Activated naive CD8-positive, alpha-beta T cell treated with anti-CD3 and anti-CD28 coated beads, Interleukin-2, amount 50 U/mL, for 16 hours (primary cell): ENCODE results near the gene NT5C.
"Not testable (repeated sequence)": the region's sequence is repeated elsewhere in the genome, so short reads cannot be mapped to it uniquely, and the experiment has no call there.

Source experiments
- DNase-seq: peaks from one replicate; pipeline ENCODE4 v3.0.0-alpha.2; 2020; ENCODE audit warnings: low read depth, low spot score

NT5C gene

GRCh38 chr17:75144816-75145512 is 13.4 kb upstream of the NT5C start:
- DNase-seq, result no peak

- DNase-seq, result no peak
These were observed 10.9 kb upstream of the NT5C start for GRCh38 chr17:75142236-75142971.

- DNase-seq, result no peak
These were observed 7.0 kb upstream of the NT5C start for GRCh38 chr17:75138519-75138918.

DNA sequence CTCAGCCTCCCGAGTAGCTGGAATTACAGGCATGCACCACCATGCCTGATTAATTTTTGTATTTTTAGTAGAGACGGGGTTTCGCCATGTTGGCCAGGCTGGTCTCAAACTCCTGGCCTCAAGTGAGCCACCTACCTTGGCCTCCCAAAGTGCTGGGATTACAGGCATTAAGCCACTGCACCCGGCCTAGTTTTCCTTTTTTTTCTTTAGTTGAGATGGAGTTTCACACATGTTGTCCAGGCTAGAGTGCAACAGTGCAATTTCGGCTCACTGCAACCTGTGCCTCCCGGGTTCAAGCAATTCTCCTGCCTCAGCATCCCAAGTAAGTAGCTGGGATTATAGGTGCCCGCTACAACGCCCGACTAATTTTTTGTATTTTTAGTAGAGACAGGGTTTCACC is 6.2 kb upstream of the NT5C start:
- not testable (repeated sequence) for DNase-seq

DNA sequence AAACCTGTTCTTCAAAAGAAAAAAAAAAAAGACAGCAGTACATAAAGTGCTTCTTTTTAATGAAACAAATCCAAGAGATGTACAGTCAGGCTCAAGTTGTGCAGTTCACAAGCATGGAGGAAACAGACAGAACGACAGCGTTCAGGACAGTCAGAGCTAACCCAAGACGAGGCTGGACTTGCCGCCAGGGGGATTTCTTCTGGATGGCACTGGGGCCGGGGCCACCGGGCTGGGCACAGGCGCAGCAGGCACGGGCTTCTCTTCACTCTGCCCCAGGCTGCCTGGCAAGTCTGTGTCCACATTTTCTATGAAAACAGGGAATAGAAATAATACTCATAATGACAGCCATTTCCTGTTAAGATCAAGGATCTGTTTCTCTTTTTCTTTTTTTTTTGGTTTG is 4.4 kb upstream of the NT5C start:
- no peak for DNase-seq

GRCh38 chr17:75135452-75135851 is 3.9 kb upstream of the NT5C start:
- DNase-seq, result no peak

- not testable (repeated sequence) for DNase-seq
These were observed 2.2 kb upstream of the NT5C start for GRCh38 chr17:75133607-75134347.

DNA sequence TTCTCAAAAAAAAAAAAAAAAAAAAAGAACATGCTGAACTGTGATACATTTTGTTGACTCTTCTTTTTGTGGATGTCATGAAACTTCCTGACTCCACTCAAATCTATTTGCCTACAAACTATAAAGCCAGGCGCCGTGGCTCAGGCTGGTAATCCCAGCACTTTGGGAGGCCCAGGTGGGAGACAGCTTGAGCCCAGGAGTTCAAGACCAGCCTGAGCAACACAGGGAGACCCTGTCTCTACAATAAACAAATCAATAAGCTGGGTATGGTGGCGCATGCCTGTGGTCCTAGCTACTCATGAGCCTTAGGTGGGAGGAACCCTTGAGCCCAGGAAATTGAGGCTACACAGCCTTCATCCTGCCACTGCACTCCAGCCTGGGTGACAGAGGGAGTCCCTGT is 1.5 kb upstream of the NT5C start:
- DNase-seq, result no peak

DNA sequence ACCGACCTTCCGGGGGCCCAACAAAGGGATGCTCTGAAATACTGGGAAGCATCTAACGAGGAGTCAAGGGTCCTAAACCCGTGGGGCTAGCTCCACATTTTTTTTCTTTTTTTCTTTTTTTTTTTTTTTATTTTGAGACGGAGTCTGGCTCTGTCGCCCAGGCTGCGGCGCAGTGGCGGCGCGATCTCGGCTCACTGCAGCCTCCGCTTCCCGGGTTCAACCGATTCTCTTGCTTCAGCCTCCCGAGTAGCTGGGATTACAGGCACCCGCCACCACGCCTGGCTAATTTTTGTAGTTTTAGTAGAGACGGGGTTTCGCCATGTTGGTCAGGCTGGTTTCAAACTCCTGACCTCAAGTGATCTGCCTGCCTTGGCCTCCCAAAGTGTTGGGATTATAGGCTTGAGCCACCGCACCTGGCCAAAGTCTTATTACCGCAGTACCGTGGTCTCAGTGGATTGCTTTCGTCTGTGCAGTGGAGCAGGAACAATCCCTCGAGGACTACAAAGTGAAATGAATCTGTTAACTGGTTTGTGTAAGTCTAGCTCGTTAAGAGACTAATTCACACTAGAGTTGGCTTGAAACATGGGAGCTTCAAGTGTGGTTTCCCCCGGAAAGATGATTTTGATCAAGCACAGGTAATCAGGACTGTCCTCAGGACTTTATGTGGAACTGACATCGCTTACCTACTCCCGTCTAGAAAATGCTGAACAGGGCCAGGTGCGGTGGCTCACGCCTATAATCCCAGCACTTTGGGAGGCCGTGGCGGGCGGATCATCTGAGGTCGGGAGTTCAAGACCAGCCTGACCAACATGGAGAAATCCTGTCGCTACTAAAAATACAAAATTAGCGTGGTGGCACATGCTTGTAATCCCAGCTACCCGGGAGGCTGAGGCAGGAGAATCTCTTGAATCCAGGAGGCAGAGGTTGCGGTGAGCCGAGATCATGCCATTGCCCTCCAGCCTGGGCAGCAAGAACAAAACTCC is 767 bp upstream of the NT5C start:
- not testable (repeated sequence) for DNase-seq

GRCh38 chr17:75130632-75131277 is 787 bp downstream of the NT5C start:
- no peak for DNase-seq

GRCh38 chr17:75130059-75130631 is 1.4 kb downstream of the NT5C start:
- DNase-seq, result no peak

DNA sequence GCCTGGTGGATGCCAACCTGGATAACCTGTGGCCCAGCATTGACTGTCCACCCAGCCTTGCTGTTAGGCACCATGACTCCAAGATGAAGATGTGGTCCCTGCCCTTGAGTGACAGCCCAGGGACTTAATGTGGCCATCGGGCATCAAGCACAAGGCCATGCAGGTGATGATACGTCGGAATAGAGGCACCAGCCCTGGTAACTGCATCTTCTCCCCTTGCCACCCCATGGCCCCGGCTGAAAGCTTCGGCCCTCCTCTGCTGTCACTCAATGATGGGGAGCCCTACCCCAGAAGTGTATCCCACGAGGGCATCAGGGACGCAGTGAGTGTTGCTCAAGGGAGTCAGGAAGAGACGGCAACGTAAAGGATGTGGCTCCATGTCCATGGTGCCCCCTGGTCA is 2.0 kb downstream of the NT5C start:
- no peak for DNase-seq

GRCh38 chr17:75128694-75129505 is 2.6 kb downstream of the NT5C start:
- DNase-seq, result no peak

- not testable (repeated sequence) for DNase-seq
These were observed 3.6 kb downstream of the NT5C start for GRCh38 chr17:75127936-75128335.

DNA sequence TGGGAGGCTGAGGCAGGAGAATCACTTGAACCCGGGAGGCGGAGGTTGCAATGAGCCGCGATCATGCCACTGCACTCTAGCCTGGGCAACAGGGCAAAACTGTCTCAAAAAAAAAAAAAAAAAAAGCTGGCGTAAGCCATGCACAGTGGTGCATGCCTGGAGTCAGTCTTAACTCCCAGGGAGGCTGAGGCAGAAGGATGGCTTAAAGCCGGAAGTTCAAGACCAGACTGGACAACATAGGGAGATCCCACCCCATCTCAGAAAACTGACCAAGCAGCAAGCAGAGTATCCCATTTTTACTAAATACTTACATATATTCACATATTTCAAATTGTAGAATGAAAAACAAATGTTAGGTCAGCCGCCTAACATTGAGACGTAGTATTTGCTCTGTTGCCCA is 4.6 kb downstream of the NT5C start:
- no peak for DNase-seq

GRCh38 chr17:75125984-75126383 is 5.6 kb downstream of the NT5C start:
- DNase-seq, result no peak

- DNase-seq, result no peak
These were observed 6.8 kb downstream of the NT5C start for GRCh38 chr17:75124819-75125162.

GRCh38 chr17:75124041-75124818 is 7.3 kb downstream of the NT5C start:
- peak; percentile 33 for DNase-seq

- no peak for DNase-seq
These were observed 13.2 kb downstream of the NT5C start for GRCh38 chr17:75118307-75118706.
